ENCODE data around the gene GALNT14. TPM values are rescaled to one million over a fixed set of nuclear protein-coding genes. Genes with fewer than 3 reads are reported as not detected.
"Not testable (repeated sequence)": the region's sequence is repeated elsewhere in the genome, so short reads cannot be mapped to it uniquely, and the experiment has no call there.

Gene GALNT14
- total RNA-seq, 3 donors from 2014 or later (not counting 1 experiment from before 2014, with no cell fraction given): 0.68 TPM; not detected in 2

GRCh38 chr2:30912056-30912455 lies 226.2 kb downstream of the GALNT14 start:
- Histone ChIP-seq H3K27me3 (ENCODE audit: control insufficient read depth, insufficient read depth, low read length) (no peaks in the 10 kb centered on the region), H3K9me3 (ENCODE audit: control insufficient read depth, insufficient read depth, low read length) (no peaks in the 10 kb centered on the region), H3K4me3 (ENCODE audit: low read length) (no peak overlapping the region), H3K36me3 (ENCODE audit: control insufficient read depth, insufficient read depth, low read length) (no peaks in the 10 kb centered on the region), H3K4me1 (ENCODE audit: control insufficient read depth, insufficient read depth, low read length) (no peaks in the 10 kb centered on the region), H3K27ac (ENCODE audit: low read length) (no peak overlapping the region)
- TF ChIP-seq, protein P1, sequence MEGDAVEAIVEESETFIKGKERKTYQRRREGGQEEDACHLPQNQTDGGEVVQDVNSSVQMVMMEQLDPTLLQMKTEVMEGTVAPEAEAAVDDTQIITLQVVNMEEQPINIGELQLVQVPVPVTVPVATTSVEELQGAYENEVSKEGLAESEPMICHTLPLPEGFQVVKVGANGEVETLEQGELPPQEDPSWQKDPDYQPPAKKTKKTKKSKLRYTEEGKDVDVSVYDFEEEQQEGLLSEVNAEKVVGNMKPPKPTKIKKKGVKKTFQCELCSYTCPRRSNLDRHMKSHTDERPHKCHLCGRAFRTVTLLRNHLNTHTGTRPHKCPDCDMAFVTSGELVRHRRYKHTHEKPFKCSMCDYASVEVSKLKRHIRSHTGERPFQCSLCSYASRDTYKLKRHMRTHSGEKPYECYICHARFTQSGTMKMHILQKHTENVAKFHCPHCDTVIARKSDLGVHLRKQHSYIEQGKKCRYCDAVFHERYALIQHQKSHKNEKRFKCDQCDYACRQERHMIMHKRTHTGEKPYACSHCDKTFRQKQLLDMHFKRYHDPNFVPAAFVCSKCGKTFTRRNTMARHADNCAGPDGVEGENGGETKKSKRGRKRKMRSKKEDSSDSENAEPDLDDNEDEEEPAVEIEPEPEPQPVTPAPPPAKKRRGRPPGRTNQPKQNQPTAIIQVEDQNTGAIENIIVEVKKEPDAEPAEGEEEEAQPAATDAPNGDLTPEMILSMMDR (IDR thresholded peaks at IDR 0.05): no peak
- peaks cover 0 to 7% of the 10 kb centered on the region in 2 donors for H3K27me3 Mint-ChIP-seq (ENCODE audit: low read depth in 2 of 2)
- no peak overlapping the region for H3K4me3 Mint-ChIP-seq
- H3K4me1 Mint-ChIP-seq: no peaks in the 10 kb centered on the region
- H3K9me3 Mint-ChIP-seq: no peaks in the 10 kb centered on the region
- no peak for DNase-seq
- no peak overlapping the region for H3K27ac Mint-ChIP-seq
- WGBS (ENCODE audit: insufficient coverage): 88% methylated on average over 5 of the region's 5 CpGs
- intact Hi-C loops (cut with micrococcal nuclease): no loop called here
- no peak for ATAC-seq
- H3K36me3 Mint-ChIP-seq: no peaks in the 10 kb centered on the region

GRCh38 chr2:30911327-30911726 lies 226.9 kb downstream of the GALNT14 start:
- Mint-ChIP-seq H3K4me3 (no peak overlapping the region), H3K27me3 (ENCODE audit: low read depth in 2 of 2) (peaks cover 0 to 7% of the 10 kb centered on the region in 2 donors), H3K27ac (no peak overlapping the region), H3K36me3 (no peaks in the 10 kb centered on the region), H3K4me1 (no peaks in the 10 kb centered on the region), H3K9me3 (no peaks in the 10 kb centered on the region)
- Histone ChIP-seq H3K9me3 (ENCODE audit: control insufficient read depth, insufficient read depth, low read length) (no peaks in the 10 kb centered on the region), H3K27me3 (ENCODE audit: control insufficient read depth, insufficient read depth, low read length) (no peaks in the 10 kb centered on the region), H3K36me3 (ENCODE audit: control insufficient read depth, insufficient read depth, low read length) (no peaks in the 10 kb centered on the region), H3K4me1 (ENCODE audit: control insufficient read depth, insufficient read depth, low read length) (no peaks in the 10 kb centered on the region), H3K27ac (ENCODE audit: low read length) (no peak overlapping the region), H3K4me3 (ENCODE audit: low read length) (no peak overlapping the region)
- whole genome bisulfite sequencing (ENCODE audit: insufficient coverage): 94% methylated on average over 9 of the region's 9 CpGs
- intact Hi-C loops (cut with micrococcal nuclease): no loop called here
- ATAC-seq: no peak
- DNase-seq: no peak
- TF ChIP-seq, protein P1 (IDR thresholded peaks at IDR 0.05): no peak

- Histone ChIP-seq H3K4me3 (ENCODE audit: low read length) (no peak overlapping the region), H3K9me3 (ENCODE audit: control insufficient read depth, insufficient read depth, low read length) (no peaks in the 10 kb centered on the region), H3K27me3 (ENCODE audit: control insufficient read depth, insufficient read depth, low read length) (no peaks in the 10 kb centered on the region), H3K4me1 (ENCODE audit: control insufficient read depth, insufficient read depth, low read length) (no peaks in the 10 kb centered on the region), H3K36me3 (ENCODE audit: control insufficient read depth, insufficient read depth, low read length) (no peaks in the 10 kb centered on the region), H3K27ac (ENCODE audit: low read length) (no peak overlapping the region)
- TF ChIP-seq, protein P1 (IDR thresholded peaks at IDR 0.05): no peak
- WGBS (ENCODE audit: insufficient coverage): 96% methylated on average over 7 of the region's 7 CpGs
- intact Hi-C loops (cut with micrococcal nuclease): no loop called here
- Mint-ChIP-seq H3K4me3 (no peak overlapping the region), H3K27ac (no peak overlapping the region), H3K4me1 (no peaks in the 10 kb centered on the region), H3K27me3 (ENCODE audit: low read depth in 2 of 2) (peaks cover 0 to 7% of the 10 kb centered on the region in 2 donors), H3K36me3 (no peaks in the 10 kb centered on the region), H3K9me3 (no peaks in the 10 kb centered on the region)
- DNase-seq: no peak
- ATAC-seq: no peak
These were observed 227.6 kb downstream of the GALNT14 start for GRCh38 chr2:30910686-30911085.

- H3K27ac ChIP-seq (ENCODE audit: low read length); H3K36me3 Mint-ChIP-seq; intact Hi-C loops (cut with micrococcal nuclease); H3K27ac Mint-ChIP-seq; DNase-seq; H3K9me3 ChIP-seq (ENCODE audit: control insufficient read depth, insufficient read depth, low read length); H3K36me3 ChIP-seq (ENCODE audit: control insufficient read depth, insufficient read depth, low read length); H3K9me3 Mint-ChIP-seq; H3K27me3 Mint-ChIP-seq (ENCODE audit: low read depth in 2 of 2); H3K4me3 Mint-ChIP-seq; H3K4me3 ChIP-seq (ENCODE audit: low read length); H3K4me1 Mint-ChIP-seq; H3K27me3 ChIP-seq (ENCODE audit: control insufficient read depth, insufficient read depth, low read length); H3K4me1 ChIP-seq (ENCODE audit: control insufficient read depth, insufficient read depth, low read length); ATAC-seq: not testable (repeated sequence)
- WGBS (ENCODE audit: insufficient coverage): over 99% methylated on average over 8 of the region's 14 CpGs
These were observed 233.8 kb downstream of the GALNT14 start for GRCh38 chr2:30904437-30904836.
